CD4-positive, alpha-beta T cell treated with Interleukin-2 at 100 ng/mL for 4 hours (primary cell): ENCODE data around the gene KDSR.
A peak's percentile ranks its signal among the peaks of the same experiment; 100 is the strongest.

ENCODE experiments used
- DNase-seq: peaks from one replicate; pipeline ENCODE4 v3.0.0-alpha.2; 2020; ENCODE audit warnings: low spot score

The KDSR gene

GRCh38 chr18:63320123-63320974, 46.7 kb downstream of the KDSR start:
- DNase-seq = peak; percentile 93

- DNase-seq = peak; percentile 46
These were observed 47.5 kb downstream of the KDSR start, which contains the start of gene BCL2 for GRCh38 chr18:63319383-63320122. Gene BCL2 (minus strand): TSS chr18:63319769.

GRCh38 chr18:63318889-63319382, 48.1 kb downstream of the KDSR start:
- peak; percentile 14 for DNase-seq

- DNase-seq = peak; percentile 91
These were observed 48.8 kb downstream of the KDSR start for GRCh38 chr18:63317982-63318888.

- no peak for DNase-seq
These were observed 49.5 kb downstream of the KDSR start for GRCh38 chr18:63317556-63317946.

- DNase-seq = peak; percentile 26
These were observed 50.1 kb downstream of the KDSR start for GRCh38 chr18:63316612-63317555.

- peak; percentile 43 for DNase-seq
These were observed 51.1 kb downstream of the KDSR start for GRCh38 chr18:63315876-63316275.

GRCh38 chr18:63315131-63315662, 51.8 kb downstream of the KDSR start:
- DNase-seq = no peak

GRCh38 chr18:63314062-63314790, 52.8 kb downstream of the KDSR start:
- DNase-seq = no peak

GRCh38 chr18:63313396-63313917, 53.5 kb downstream of the KDSR start:
- no peak for DNase-seq

GRCh38 chr18:63312737-63313395, 54.1 kb downstream of the KDSR start:
- DNase-seq = no peak

GRCh38 chr18:63312019-63312409, 55.0 kb downstream of the KDSR start:
- DNase-seq = no peak

- DNase-seq = no peak
These were observed 55.6 kb downstream of the KDSR start for GRCh38 chr18:63311118-63312018.

GRCh38 chr18:63309422-63309821, 57.6 kb downstream of the KDSR start:
- DNase-seq = peak; percentile 30

- DNase-seq = no peak
These were observed 59.3 kb downstream of the KDSR start for GRCh38 chr18:63307551-63308200.

GRCh38 chr18:63306819-63307550, 60.0 kb downstream of the KDSR start:
- DNase-seq = no peak

- DNase-seq = no peak
These were observed 60.8 kb downstream of the KDSR start for GRCh38 chr18:63306249-63306648.
